ENCODE results near the gene MAPK1IP1L. TPM values are rescaled to one million over a fixed set of nuclear protein-coding genes. Genes with fewer than 3 reads are reported as not detected.

The MAPK1IP1L gene
- total and polyA plus RNA-seq, 2 experiments from 2014 or later: 72.4 to 162 TPM

DNA sequence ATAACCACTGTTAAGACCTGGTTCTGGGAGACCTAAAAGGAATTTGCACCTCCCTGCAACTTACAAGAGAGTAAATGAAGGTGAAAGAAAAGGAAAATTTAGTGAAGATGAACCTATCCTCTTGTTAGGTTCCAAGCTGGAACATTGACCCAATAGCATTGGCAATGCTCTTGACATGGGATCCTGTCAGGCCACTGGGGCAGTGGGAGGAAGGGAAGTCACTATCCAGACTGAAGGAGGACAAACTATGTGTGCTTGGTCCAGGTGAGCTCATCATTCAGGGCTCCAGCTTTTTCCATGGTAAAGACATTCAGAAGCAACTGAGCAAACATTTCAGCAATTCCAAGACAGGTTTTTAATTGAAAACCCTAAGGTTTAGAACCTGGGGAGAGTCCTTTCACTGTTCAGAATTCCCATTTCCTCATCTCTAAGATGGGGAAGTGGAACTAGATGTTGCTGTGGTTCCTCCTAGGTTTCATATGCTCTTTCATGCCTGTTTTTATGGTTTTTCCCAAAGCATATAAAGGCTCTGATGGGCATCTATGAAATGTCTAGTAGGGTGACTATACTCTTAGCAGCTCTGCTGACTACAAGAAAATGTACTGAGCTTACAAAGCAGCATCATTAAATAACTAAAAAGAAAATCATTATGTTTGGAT is 33.1 kb downstream of the MAPK1IP1L start:
- peaks cover 2% of the 10 kb centered on the region for H3K27me3 Mint-ChIP-seq (ENCODE audit: insufficient read depth, low read depth, poor library complexity)
- Histone ChIP-seq H3K27me3 (ENCODE audit: insufficient read depth) (no peaks in the 10 kb centered on the region), H3F3A (replicated peaks; ENCODE audit: low read depth) (no peaks in the 10 kb centered on the region), H3K9me2 (ENCODE audit: insufficient read depth) (no peaks in the 10 kb centered on the region), H2AFZ (no peak overlapping the region), H4K20me1 (replicated peaks; ENCODE audit: insufficient read depth) (no peaks in the 10 kb centered on the region), H3K36me3 (ENCODE audit: insufficient read depth) (no peaks in the 10 kb centered on the region), H3K79me2 (replicated peaks; ENCODE audit: insufficient read depth) (no peaks in the 10 kb centered on the region), H3K27ac (ENCODE audit: low read depth) (no peak overlapping the region), H3K4me1 (ENCODE audit: insufficient read depth) (no peaks in the 10 kb centered on the region), H3K4me3 (no peak overlapping the region), H3K4me2 (no peak overlapping the region)
- no peak overlapping the region for H3K27ac Mint-ChIP-seq
- DNase-seq (ENCODE audit: low spot score) (no peak), ATAC-seq (no peak)
- H3K4me3 Mint-ChIP-seq: no peak overlapping the region
- no peaks in the 10 kb centered on the region; the same call in 2 of the 3 replicates for H3K9me3 Mint-ChIP-seq
- no peak for TF ChIP-seq POLR2AphosphoS5 (IDR thresholded peaks at IDR 0.05; ENCODE audit: low read depth)
- TF ChIP-seq, protein P1, sequence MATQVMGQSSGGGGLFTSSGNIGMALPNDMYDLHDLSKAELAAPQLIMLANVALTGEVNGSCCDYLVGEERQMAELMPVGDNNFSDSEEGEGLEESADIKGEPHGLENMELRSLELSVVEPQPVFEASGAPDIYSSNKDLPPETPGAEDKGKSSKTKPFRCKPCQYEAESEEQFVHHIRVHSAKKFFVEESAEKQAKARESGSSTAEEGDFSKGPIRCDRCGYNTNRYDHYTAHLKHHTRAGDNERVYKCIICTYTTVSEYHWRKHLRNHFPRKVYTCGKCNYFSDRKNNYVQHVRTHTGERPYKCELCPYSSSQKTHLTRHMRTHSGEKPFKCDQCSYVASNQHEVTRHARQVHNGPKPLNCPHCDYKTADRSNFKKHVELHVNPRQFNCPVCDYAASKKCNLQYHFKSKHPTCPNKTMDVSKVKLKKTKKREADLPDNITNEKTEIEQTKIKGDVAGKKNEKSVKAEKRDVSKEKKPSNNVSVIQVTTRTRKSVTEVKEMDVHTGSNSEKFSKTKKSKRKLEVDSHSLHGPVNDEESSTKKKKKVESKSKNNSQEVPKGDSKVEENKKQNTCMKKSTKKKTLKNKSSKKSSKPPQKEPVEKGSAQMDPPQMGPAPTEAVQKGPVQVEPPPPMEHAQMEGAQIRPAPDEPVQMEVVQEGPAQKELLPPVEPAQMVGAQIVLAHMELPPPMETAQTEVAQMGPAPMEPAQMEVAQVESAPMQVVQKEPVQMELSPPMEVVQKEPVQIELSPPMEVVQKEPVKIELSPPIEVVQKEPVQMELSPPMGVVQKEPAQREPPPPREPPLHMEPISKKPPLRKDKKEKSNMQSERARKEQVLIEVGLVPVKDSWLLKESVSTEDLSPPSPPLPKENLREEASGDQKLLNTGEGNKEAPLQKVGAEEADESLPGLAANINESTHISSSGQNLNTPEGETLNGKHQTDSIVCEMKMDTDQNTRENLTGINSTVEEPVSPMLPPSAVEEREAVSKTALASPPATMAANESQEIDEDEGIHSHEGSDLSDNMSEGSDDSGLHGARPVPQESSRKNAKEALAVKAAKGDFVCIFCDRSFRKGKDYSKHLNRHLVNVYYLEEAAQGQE (IDR thresholded peaks at IDR 0.05; ENCODE audit: unreplicated experiment): no peak
- TF ChIP-seq EZH2 (IDR thresholded peaks at IDR 0.05; ENCODE audit: low read depth, unreplicated experiment): no peak
- no peak for TF ChIP-seq JUNB (IDR thresholded peaks at IDR 0.05; ENCODE audit: unreplicated experiment)
- TF ChIP-seq ZNF114 (CRISPR knock-in tag; IDR thresholded peaks at IDR 0.05): no peak
- H3K36me3 Mint-ChIP-seq (ENCODE audit: low read depth): no peaks in the 10 kb centered on the region
- peaks cover 2% of the 10 kb centered on the region; the same call in 1 of the 3 replicates for H3K4me1 Mint-ChIP-seq

DNA sequence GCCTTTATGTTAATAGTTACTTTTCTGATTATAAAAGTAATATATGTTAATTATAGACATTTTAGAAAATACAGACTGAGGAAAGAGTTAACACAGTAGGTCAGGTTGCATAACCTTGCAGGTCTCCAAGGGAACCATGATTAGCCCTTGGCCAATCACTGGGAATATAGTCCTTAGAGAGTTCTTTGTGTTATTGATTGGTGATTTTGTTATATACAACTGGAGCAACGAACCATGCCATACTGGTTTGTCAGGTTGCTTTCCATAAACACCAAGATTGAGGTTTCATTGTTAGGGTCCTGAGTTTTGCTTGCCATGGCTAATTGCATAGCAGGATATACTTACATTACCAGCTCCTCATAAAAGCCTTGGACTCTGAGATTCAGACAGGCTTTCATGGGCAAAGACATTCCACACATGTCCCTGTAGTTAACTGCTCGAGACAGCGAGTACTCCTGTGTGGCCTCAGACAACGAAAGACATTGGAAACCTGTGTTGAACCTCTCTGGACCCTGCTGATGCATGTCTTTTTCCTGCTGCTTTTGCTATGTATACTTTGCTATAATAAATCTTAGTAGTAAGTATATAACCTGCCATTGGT is 33.7 kb downstream of the MAPK1IP1L start:
- H3K4me2 ChIP-seq: no peak overlapping the region
- no peak for ATAC-seq
- H3K27ac Mint-ChIP-seq: no peak overlapping the region

More for the DNA sequence above, 33.7 kb downstream of the MAPK1IP1L start:
- Histone ChIP-seq H3K4me3 (no peak overlapping the region), H3K9me2 (ENCODE audit: insufficient read depth) (no peaks in the 10 kb centered on the region), H3K27ac (ENCODE audit: low read depth) (no peak overlapping the region), H4K20me1 (replicated peaks; ENCODE audit: insufficient read depth) (no peaks in the 10 kb centered on the region), H3F3A (replicated peaks; ENCODE audit: low read depth) (no peaks in the 10 kb centered on the region), H3K4me1 (ENCODE audit: insufficient read depth) (no peaks in the 10 kb centered on the region), H2AFZ (no peak overlapping the region), H3K36me3 (ENCODE audit: insufficient read depth) (no peaks in the 10 kb centered on the region), H3K79me2 (replicated peaks; ENCODE audit: insufficient read depth) (no peaks in the 10 kb centered on the region), H3K27me3 (ENCODE audit: insufficient read depth) (no peaks in the 10 kb centered on the region)
- Mint-ChIP-seq H3K4me3 (no peak overlapping the region), H3K4me1 (peaks cover 3% of the 10 kb centered on the region; the same call in 1 of the 3 replicates), H3K36me3 (ENCODE audit: low read depth) (no peaks in the 10 kb centered on the region), H3K9me3 (no peaks in the 10 kb centered on the region; the same call in 2 of the 3 replicates), H3K27me3 (ENCODE audit: insufficient read depth, low read depth, poor library complexity) (peaks cover 2% of the 10 kb centered on the region)
- no peak for DNase-seq (ENCODE audit: low spot score)
- TF ChIP-seq, protein P2, sequence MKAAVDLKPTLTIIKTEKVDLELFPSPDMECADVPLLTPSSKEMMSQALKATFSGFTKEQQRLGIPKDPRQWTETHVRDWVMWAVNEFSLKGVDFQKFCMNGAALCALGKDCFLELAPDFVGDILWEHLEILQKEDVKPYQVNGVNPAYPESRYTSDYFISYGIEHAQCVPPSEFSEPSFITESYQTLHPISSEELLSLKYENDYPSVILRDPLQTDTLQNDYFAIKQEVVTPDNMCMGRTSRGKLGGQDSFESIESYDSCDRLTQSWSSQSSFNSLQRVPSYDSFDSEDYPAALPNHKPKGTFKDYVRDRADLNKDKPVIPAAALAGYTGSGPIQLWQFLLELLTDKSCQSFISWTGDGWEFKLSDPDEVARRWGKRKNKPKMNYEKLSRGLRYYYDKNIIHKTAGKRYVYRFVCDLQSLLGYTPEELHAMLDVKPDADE (IDR thresholded peaks at IDR 0.05): no peak
- TF ChIP-seq, protein P3, sequence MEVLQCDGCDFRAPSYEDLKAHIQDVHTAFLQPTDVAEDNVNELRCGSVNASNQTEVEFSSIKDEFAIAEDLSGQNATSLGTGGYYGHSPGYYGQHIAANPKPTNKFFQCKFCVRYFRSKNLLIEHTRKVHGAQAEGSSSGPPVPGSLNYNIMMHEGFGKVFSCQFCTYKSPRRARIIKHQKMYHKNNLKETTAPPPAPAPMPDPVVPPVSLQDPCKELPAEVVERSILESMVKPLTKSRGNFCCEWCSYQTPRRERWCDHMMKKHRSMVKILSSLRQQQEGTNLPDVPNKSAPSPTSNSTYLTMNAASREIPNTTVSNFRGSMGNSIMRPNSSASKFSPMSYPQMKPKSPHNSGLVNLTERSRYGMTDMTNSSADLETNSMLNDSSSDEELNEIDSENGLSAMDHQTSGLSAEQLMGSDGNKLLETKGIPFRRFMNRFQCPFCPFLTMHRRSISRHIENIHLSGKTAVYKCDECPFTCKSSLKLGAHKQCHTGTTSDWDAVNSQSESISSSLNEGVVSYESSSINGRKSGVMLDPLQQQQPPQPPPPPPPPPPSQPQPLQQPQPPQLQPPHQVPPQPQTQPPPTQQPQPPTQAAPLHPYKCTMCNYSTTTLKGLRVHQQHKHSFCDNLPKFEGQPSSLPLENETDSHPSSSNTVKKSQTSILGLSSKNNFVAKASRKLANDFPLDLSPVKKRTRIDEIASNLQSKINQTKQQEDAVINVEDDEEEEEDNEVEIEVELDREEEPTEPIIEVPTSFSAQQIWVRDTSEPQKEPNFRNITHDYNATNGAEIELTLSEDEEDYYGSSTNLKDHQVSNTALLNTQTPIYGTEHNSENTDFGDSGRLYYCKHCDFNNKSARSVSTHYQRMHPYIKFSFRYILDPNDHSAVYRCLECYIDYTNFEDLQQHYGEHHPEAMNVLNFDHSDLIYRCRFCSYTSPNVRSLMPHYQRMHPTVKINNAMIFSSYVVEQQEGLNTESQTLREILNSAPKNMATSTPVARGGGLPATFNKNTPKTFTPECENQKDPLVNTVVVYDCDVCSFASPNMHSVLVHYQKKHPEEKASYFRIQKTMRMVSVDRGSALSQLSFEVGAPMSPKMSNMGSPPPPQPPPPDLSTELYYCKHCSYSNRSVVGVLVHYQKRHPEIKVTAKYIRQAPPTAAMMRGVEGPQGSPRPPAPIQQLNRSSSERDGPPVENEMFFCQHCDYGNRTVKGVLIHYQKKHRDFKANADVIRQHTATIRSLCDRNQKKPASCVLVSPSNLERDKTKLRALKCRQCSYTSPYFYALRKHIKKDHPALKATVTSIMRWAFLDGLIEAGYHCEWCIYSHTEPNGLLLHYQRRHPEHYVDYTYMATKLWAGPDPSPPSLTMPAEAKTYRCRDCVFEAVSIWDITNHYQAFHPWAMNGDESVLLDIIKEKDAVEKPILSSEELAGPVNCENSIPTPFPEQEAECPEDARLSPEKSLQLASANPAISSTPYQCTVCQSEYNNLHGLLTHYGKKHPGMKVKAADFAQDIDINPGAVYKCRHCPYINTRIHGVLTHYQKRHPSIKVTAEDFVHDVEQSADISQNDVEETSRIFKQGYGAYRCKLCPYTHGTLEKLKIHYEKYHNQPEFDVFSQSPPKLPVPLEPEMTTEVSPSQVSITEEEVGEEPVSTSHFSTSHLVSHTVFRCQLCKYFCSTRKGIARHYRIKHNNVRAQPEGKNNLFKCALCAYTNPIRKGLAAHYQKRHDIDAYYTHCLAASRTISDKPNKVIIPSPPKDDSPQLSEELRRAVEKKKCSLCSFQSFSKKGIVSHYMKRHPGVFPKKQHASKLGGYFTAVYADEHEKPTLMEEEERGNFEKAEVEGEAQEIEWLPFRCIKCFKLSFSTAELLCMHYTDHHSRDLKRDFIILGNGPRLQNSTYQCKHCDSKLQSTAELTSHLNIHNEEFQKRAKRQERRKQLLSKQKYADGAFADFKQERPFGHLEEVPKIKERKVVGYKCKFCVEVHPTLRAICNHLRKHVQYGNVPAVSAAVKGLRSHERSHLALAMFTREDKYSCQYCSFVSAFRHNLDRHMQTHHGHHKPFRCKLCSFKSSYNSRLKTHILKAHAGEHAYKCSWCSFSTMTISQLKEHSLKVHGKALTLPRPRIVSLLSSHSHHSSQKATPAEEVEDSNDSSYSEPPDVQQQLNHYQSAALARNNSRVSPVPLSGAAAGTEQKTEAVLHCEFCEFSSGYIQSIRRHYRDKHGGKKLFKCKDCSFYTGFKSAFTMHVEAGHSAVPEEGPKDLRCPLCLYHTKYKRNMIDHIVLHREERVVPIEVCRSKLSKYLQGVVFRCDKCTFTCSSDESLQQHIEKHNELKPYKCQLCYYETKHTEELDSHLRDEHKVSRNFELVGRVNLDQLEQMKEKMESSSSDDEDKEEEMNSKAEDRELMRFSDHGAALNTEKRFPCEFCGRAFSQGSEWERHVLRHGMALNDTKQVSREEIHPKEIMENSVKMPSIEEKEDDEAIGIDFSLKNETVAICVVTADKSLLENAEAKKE (CRISPR knock-in tag; IDR thresholded peaks at IDR 0.05): no peak
- TF ChIP-seq POLR2AphosphoS5 (IDR thresholded peaks at IDR 0.05; ENCODE audit: low read depth) (no peak), CREB1 (CRISPR knock-in tag; IDR thresholded peaks at IDR 0.05; ENCODE audit: low read depth) (no peak), NANOG (IDR thresholded peaks at IDR 0.05; ENCODE audit: borderline replicate concordance) (no peak)

Measured in GM23338 (cell line).